A549 (cell line): ENCODE results near the gene NEURL2. TPM values are rescaled to one million over a fixed set of nuclear protein-coding genes. Genes with fewer than 3 reads are reported as not detected.
"Not testable (repeated sequence)": the region's sequence is repeated elsewhere in the genome, so short reads cannot be mapped to it uniquely, and the experiment has no call there.

Source experiments
- ATAC-seq, 2 experiments: fragments of 200-7000 bp in 1 of 2; fragments of >200 bp in 1 of 2; cut with Nextera tagmentation in 1 of 2; cut with Tn5 transposase in 1 of 2; 3 replicates each; pipeline versions ENCODE4 v1.8.0 to v1.9.1; 2018 to 2020; ENCODE audit warnings: mild to moderate bottlenecking in 1 of 2, moderate library complexity in 1 of 2
- CTCF ChIA-PET: fragments of 300-600 bp; sonication (Branson Sonifier 250); formaldehyde crosslinking; extraction: SDS; loops from one replicate; lab custom pipeline; 2021; ENCODE audit warnings: antibody characterized with exemption, inconsistent platforms; lab: Yijun Ruan, JAX
- POLR2A ChIA-PET: fragments of 350-600 bp; formaldehyde crosslinking; extraction: SDS; loops from one replicate; lab custom pipeline; 2021; ENCODE audit warnings: antibody characterized with exemption, inconsistent platforms; lab: Yijun Ruan, JAX
- DNase-seq, 2 experiments: peaks; one replicate each; pipeline versions ENCODE4 v3.0.0 to v3.0.0-alpha.2; 2011 to 2016; ENCODE audit warnings: low read depth in 1 of 2, low spot score in 1 of 2
- FAIRE-seq: peaks from 2 replicates; lab custom pipeline; 2011; peaks lifted over from hg19 to GRCh38; lab: Jason Lieb, UNC
- H3K27ac ChIP-seq, 2 experiments: fragments of >200 bp; sonication (Bioruptor Twin); formaldehyde crosslinking; 3 replicates each; pipeline ENCODE4 v1.5.1; 2016 to 2017
- H3K4me1 ChIP-seq: fragments of >200 bp; sonication (Bioruptor Twin); formaldehyde crosslinking; 3 replicates; pipeline ENCODE4 v1.6.1; 2016
- H3K4me2 ChIP-seq: fragments of >200 bp; sonication (Bioruptor Twin); formaldehyde crosslinking; 3 replicates; pipeline ENCODE4 v1.6.1; 2016
- H3K4me3 ChIP-seq: fragments of >200 bp; sonication (Bioruptor Twin); formaldehyde crosslinking; 3 replicates; pipeline ENCODE4 v1.5.1; 2016
- H3K9me3 ChIP-seq: fragments of >200 bp; sonication (Bioruptor Twin); formaldehyde crosslinking; 3 replicates; pipeline ENCODE4 v1.6.1; 2016
- CEBPB ChIP-seq, 2 experiments: fragments of >200 bp in 1 of 2; sonication (Bioruptor Twin) in 1 of 2; formaldehyde crosslinking in 1 of 2; IDR thresholded peaks; 2 replicates each; pipeline ENCODE4 v1.6.1; 2012 to 2016
- CTCF ChIP-seq: fragments of >200 bp; sonication (Bioruptor Twin); formaldehyde crosslinking; IDR thresholded peaks from 3 replicates; pipeline ENCODE4 v1.5.1; 2016
- EHF ChIP-seq: fragments of 250-450 bp; sonication (Bioruptor Pico); IDR thresholded peaks from 2 replicates; pipeline ENCODE4 v1.5.0; 2020; ENCODE audit warnings: mild to moderate bottlenecking
- EP300 ChIP-seq, 2 experiments: fragments of >200 bp; sonication (Bioruptor Twin); formaldehyde crosslinking; IDR thresholded peaks; 2 replicates in 1 of 2; 3 replicates in 1 of 2; pipeline ENCODE4 v1.6.1; 2016 to 2017
- NFE2L2 ChIP-seq: fragments of 150-350 bp; conservative IDR thresholded peaks from 2 replicates; pipeline ENCODE4 v1.6.1; 2014; ENCODE audit warnings: low read length
- RFX5 ChIP-seq: fragments of 450-650 bp; IDR thresholded peaks from 2 replicates; pipeline ENCODE4 v1.7.1; 2014; ENCODE audit warnings: antibody characterized with exemption, mild to moderate bottlenecking, moderate library complexity
- SMC3 ChIP-seq: fragments of >200 bp; sonication (Bioruptor Twin); formaldehyde crosslinking; IDR thresholded peaks from 3 replicates; pipeline ENCODE4 v1.6.1; 2018; ENCODE audit warnings: inconsistent platforms
- ZC3H11A ChIP-seq: fragments of 450-650 bp; IDR thresholded peaks from 2 replicates; pipeline ENCODE4 v1.6.1; 2014; ENCODE audit warnings: antibody characterized with exemption, mild to moderate bottlenecking
- ZNF302 ChIP-seq: fragments of 250-450 bp; sonication (Bioruptor Pico); IDR thresholded peaks from 2 replicates; pipeline ENCODE4 v1.9.0; 2021; ENCODE audit warnings: inconsistent platforms, mild to moderate bottlenecking, moderate library complexity
- WGBS: methylation state at CpG from one replicate; pipeline ENCODE4 v1.1.6; 2017; ENCODE audit errors: missing lambda C conversion rate; 5-methylcytosine and 5-hydroxymethylcytosine counted together
- polyA plus RNA-seq, 4 experiments: library from polyadenylated mRNA; depleted of rRNA in 3 of 4; stranded (reverse); fragments of >200 nt; fragmentation: RNase III in 1 of 4; extraction: RNeasy Plus Mini Kit Qiagen cat#74134 plus additional on column Dnase treatment in 1 of 4; gene quantifications; 2 replicates in 3 of 4; 3 replicates in 1 of 4; pipeline ENCODE4 v1.2.3, GENCODE V29; 2011 to 2017
- TF ChIP-seq, protein P1 (sequence below): IDR thresholded peaks from 2 replicates; pipeline ENCODE4 v1.6.1; 2012
- TF ChIP-seq, protein P2 (sequence below): fragments of >200 bp; sonication (Bioruptor Twin); formaldehyde crosslinking; IDR thresholded peaks from 3 replicates; pipeline ENCODE4 v1.6.1; 2016

Gene NEURL2
- polyA plus RNA-seq, 2 of the 4 experiments (the other 2 are of a cell fraction): 0.57 to 1.4 TPM

- TF ChIP-seq, protein P1, sequence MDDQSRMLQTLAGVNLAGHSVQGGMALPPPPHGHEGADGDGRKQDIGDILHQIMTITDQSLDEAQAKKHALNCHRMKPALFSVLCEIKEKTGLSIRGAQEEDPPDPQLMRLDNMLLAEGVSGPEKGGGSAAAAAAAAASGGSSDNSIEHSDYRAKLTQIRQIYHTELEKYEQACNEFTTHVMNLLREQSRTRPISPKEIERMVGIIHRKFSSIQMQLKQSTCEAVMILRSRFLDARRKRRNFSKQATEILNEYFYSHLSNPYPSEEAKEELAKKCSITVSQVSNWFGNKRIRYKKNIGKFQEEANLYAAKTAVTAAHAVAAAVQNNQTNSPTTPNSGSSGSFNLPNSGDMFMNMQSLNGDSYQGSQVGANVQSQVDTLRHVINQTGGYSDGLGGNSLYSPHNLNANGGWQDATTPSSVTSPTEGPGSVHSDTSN: peak; percentile 98
Measured at GRCh38 chr20:45880988-45881788, 9.8 kb downstream of the NEURL2 start, which contains the start of gene ZSWIM1 (continued).

GRCh38 chr20:45878076-45878761, 12.8 kb downstream of the NEURL2 start:
- ChIA-PET POLR2A (no interaction called here), CTCF (no interaction called here)
- Histone ChIP-seq H3K27ac (no peak overlapping the region), H3K4me2 (no peak overlapping the region), H3K4me1 (peaks cover 8% of the 10 kb centered on the region; the same call in 2 of the 3 replicates), H3K9me3 (no peaks in the 10 kb centered on the region), H3K4me3 (no peak overlapping the region)
- WGBS: 76% methylated on average over 13 of the region's 13 CpGs
- DNase-seq (no peak), FAIRE-seq (no peak), ATAC-seq (no peak)
- TF ChIP-seq CTCF: no peak
- TF ChIP-seq RFX5: no peak
- TF ChIP-seq ZNF302 (CRISPR knock-in tag): no peak
- TF ChIP-seq SMC3: no peak
- no peak for TF ChIP-seq ZC3H11A
- TF ChIP-seq, all 56 proteins: peak for 0

DNA sequence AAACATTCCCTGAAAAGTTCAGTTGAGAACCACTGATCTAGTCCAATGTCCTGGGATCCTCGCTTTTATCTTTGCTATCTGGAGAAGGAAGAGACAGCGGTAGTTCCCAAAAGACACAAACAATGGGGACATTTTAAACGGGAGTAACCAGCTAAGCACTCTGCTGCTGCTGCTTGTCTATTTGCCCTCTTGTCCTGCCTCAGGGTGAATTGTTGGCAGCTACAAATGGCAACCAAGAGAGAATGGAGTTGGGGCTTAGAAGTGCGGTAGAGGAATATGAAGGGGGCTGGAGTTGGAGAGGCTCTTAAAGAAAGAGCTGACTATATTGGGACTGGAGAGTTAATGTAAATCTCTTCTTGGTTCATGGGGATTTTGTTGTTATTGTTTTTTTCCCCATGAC, 16.4 kb downstream of the NEURL2 start:
- DNase-seq (no peak), FAIRE-seq (no peak), ATAC-seq (no peak)
- H3K4me1 ChIP-seq: no peaks in the 10 kb centered on the region
- ChIA-PET POLR2A (no interaction called here), CTCF (interaction anchor here (0.8 to 1.2 kb wide), 3 partner anchors 18 to 66 kb away, joined by 3 to 6 read pairs (median 3); partner anchors contain the start of gene ACOT8)
- 62% methylated on average over 4 of the region's 4 CpGs for WGBS
- no peak for TF ChIP-seq EHF
- TF ChIP-seq, protein P2, sequence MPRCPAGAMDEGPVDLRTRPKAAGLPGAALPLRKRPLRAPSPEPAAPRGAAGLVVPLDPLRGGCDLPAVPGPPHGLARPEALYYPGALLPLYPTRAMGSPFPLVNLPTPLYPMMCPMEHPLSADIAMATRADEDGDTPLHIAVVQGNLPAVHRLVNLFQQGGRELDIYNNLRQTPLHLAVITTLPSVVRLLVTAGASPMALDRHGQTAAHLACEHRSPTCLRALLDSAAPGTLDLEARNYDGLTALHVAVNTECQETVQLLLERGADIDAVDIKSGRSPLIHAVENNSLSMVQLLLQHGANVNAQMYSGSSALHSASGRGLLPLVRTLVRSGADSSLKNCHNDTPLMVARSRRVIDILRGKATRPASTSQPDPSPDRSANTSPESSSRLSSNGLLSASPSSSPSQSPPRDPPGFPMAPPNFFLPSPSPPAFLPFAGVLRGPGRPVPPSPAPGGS: no peak
- TF ChIP-seq RFX5: no peak
- no peak for TF ChIP-seq EP300 (IDR thresholded peaks at IDR 0.05)
- no peak for TF ChIP-seq NFE2L2
- TF ChIP-seq CEBPB (IDR thresholded peaks at IDR 0.05): no peak
- no peak overlapping the region for H3K4me3 ChIP-seq
- no peak overlapping the region for H3K4me2 ChIP-seq
- H3K27ac ChIP-seq: no peak overlapping the region
- no peaks in the 10 kb centered on the region for H3K9me3 ChIP-seq

DNA sequence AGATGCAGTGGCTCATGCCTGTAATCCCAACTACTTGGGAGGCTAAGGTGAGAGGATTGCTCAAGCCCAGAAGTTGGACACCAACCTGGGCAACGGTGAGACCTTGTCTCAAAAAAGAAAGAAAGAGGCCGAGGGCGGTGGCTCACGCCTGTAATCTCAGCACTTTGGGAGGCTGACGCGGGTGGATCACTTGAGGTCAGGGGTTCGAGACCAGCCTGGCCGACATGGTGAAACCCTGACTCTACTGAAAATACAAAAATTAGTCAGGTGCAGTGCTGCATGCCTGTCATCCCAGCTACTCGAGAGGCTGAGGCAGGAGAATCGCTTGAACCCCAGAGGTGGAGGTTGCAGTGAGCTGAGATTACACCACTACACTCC, 16.9 kb downstream of the NEURL2 start:
- POLR2A ChIA-PET, H3K4me2 ChIP-seq, CTCF ChIA-PET, FAIRE-seq, ATAC-seq, H3K4me3 ChIP-seq, DNase-seq, H3K4me1 ChIP-seq, H3K9me3 ChIP-seq, H3K27ac ChIP-seq: not testable (repeated sequence)
- 78% methylated on average over 10 of the region's 10 CpGs for WGBS
